H9 (cell line): ENCODE measurements around the gene SF3B5. TPM values are rescaled to one million over a fixed set of nuclear protein-coding genes. Genes with fewer than 3 reads are reported as not detected.

Experiments used
- DNase-seq: peaks from one replicate; pipeline ENCODE4 v3.0.0-alpha.2; 2017
- H2AFZ ChIP-seq: one replicate; pipeline ENCODE4 v1.6.1; 2013; ENCODE audit warnings: mild to moderate bottlenecking, low read length, control low read depth, moderate library complexity
- H2AK5ac ChIP-seq: 2 replicates; pipeline ENCODE4 v1.6.1; 2013; ENCODE audit warnings: low read length, control low read depth, mixed read lengths; ENCODE audit not compliant: insufficient read length
- H2BK120ac ChIP-seq: one replicate; pipeline ENCODE4 v1.6.1; 2013; ENCODE audit warnings: low read depth, mild to moderate bottlenecking, low read length, control low read depth, inconsistent platforms; ENCODE audit not compliant: poor library complexity, severe bottlenecking
- H2BK12ac ChIP-seq: 2 replicates; pipeline ENCODE4 v1.6.1; 2013; ENCODE audit warnings: low read length, control low read depth, mixed read lengths, low read depth; ENCODE audit not compliant: insufficient read length
- H2BK15ac ChIP-seq: 2 replicates; pipeline ENCODE4 v1.6.1; 2013; ENCODE audit warnings: low read depth, low read length, control low read depth
- H2BK20ac ChIP-seq: one replicate; pipeline ENCODE4 v1.6.1; 2013; ENCODE audit warnings: low read depth, mild to moderate bottlenecking, low read length, control low read depth, inconsistent platforms; ENCODE audit not compliant: poor library complexity, severe bottlenecking
- H2BK5ac ChIP-seq: 2 replicates; pipeline ENCODE4 v1.6.1; 2013; ENCODE audit warnings: low read length, control low read depth, mixed read lengths; ENCODE audit not compliant: insufficient read length
- H3K14ac ChIP-seq: 2 replicates; pipeline ENCODE4 v1.6.1; 2013; ENCODE audit warnings: low read length, control low read depth; ENCODE audit not compliant: insufficient read depth
- H3K18ac ChIP-seq: 2 replicates; pipeline ENCODE4 v1.6.1; 2013; ENCODE audit warnings: low read depth, mild to moderate bottlenecking, mixed read lengths, low read length, control low read depth; ENCODE audit not compliant: insufficient read length
- H3K23ac ChIP-seq: 2 replicates; pipeline ENCODE4 v1.6.1; 2013; ENCODE audit warnings: low read length, control low read depth, mixed read lengths, low read depth; ENCODE audit not compliant: insufficient read length
- H3K23me2 ChIP-seq: 2 replicates; pipeline ENCODE4 v1.6.1; 2013; ENCODE audit warnings: low read depth, mild to moderate bottlenecking, mixed read lengths, low read length, control low read depth; ENCODE audit not compliant: insufficient read length, poor library complexity, severe bottlenecking
- H3K27ac ChIP-seq: 2 replicates; pipeline ENCODE4 v1.5.1; 2013; ENCODE audit warnings: low read length, control low read depth, mixed read lengths, low read depth; ENCODE audit not compliant: insufficient read length
- H3K27me3 ChIP-seq: 2 replicates; pipeline ENCODE4 v1.6.1; 2013; ENCODE audit warnings: low read length, control low read depth, inconsistent platforms; ENCODE audit not compliant: insufficient read depth
- H3K4ac ChIP-seq: 2 replicates; pipeline ENCODE4 v1.6.1; 2013; ENCODE audit warnings: low read depth, mild to moderate bottlenecking, control low read depth, inconsistent platforms, low read length, moderate library complexity
- H3K4me1 ChIP-seq: 2 replicates; pipeline ENCODE4 v1.6.1; 2013; ENCODE audit warnings: low read length, control low read depth, inconsistent platforms; ENCODE audit not compliant: insufficient read depth
- H3K4me2 ChIP-seq: 2 replicates; pipeline ENCODE4 v1.6.1; 2013; ENCODE audit warnings: low read length, control low read depth, mixed read lengths; ENCODE audit not compliant: insufficient read length, insufficient read depth
- H3K56ac ChIP-seq: 2 replicates; pipeline ENCODE4 v1.6.1; 2013; ENCODE audit warnings: low read depth, mild to moderate bottlenecking, mixed read lengths, low read length, control low read depth; ENCODE audit not compliant: insufficient read length
- H3K79me1 ChIP-seq: 2 replicates; pipeline ENCODE4 v1.6.1; 2013; ENCODE audit warnings: low read depth, mild to moderate bottlenecking, moderate library complexity, low read length, control low read depth, inconsistent platforms; ENCODE audit not compliant: insufficient read depth, poor library complexity, severe bottlenecking
- H3K79me2 ChIP-seq: 2 replicates; pipeline ENCODE4 v1.6.1; 2013; ENCODE audit warnings: low read length, control low read depth, inconsistent platforms; ENCODE audit not compliant: insufficient read depth
- H3K9ac ChIP-seq: 2 replicates; pipeline ENCODE4 v1.6.1; 2013; ENCODE audit warnings: low read length, control low read depth, mixed read lengths; ENCODE audit not compliant: insufficient read length; ENCODE audit errors: extremely low read depth
- H3K9me3 ChIP-seq: one replicate; pipeline ENCODE4 v1.6.1; 2013; ENCODE audit warnings: low read depth, low read length, inconsistent platforms; ENCODE audit not compliant: control insufficient read depth
- H3T11ph ChIP-seq: one replicate; pipeline ENCODE4 v1.6.1; 2013; ENCODE audit warnings: mild to moderate bottlenecking, low read length, control low read depth, inconsistent platforms
- H4K20me1 ChIP-seq: one replicate; pipeline ENCODE4 v1.6.1; 2013; ENCODE audit not compliant: control insufficient read depth, insufficient read length, insufficient read depth
- H4K5ac ChIP-seq: 2 replicates; pipeline ENCODE4 v1.6.1; 2013; ENCODE audit warnings: low read depth, mild to moderate bottlenecking, mixed read lengths, low read length, control low read depth; ENCODE audit not compliant: insufficient read length
- H4K8ac ChIP-seq: replicated peaks from 2 replicates; pipeline ENCODE4 v1.6.1; 2013; ENCODE audit warnings: low read length, control low read depth, mixed read lengths, low read depth; ENCODE audit not compliant: insufficient read length
- H4K91ac ChIP-seq: 2 replicates; pipeline ENCODE4 v1.6.1; 2013; ENCODE audit warnings: low read depth, mild to moderate bottlenecking, moderate library complexity, mixed read lengths, low read length, control low read depth; ENCODE audit not compliant: insufficient read length
- H3K27ac Mint-ChIP-seq, 3 experiments: 2 replicates in 2 of 3; 3 replicates in 1 of 3; pipeline ENCODE4 v1.8.0; 2020 to 2021; ENCODE audit warnings: mixed read lengths in 3 of 3, mild to moderate bottlenecking in 1 of 3, moderate library complexity in 1 of 3
- H3K27me3 Mint-ChIP-seq: 2 replicates; pipeline ENCODE4 v1.8.0; 2021; ENCODE audit warnings: low read depth, mild to moderate bottlenecking, moderate library complexity, mixed read lengths
- H3K36me3 Mint-ChIP-seq, 3 experiments: 2 replicates in 2 of 3; 3 replicates in 1 of 3; pipeline ENCODE4 v1.8.0; 2020 to 2021; ENCODE audit warnings: low read depth in 3 of 3, mixed read lengths in 3 of 3; ENCODE audit not compliant: insufficient read depth in 1 of 3
- H3K4me1 Mint-ChIP-seq, 2 experiments: 2 replicates each; pipeline ENCODE4 v1.8.0; 2020; ENCODE audit warnings: mixed read lengths in 2 of 2
- H3K4me3 Mint-ChIP-seq, 2 experiments: 2 replicates in 1 of 2; 3 replicates in 1 of 2; pipeline ENCODE4 v1.8.0; 2020 to 2021; ENCODE audit warnings: mild to moderate bottlenecking in 2 of 2, mixed read lengths in 2 of 2, moderate library complexity in 1 of 2
- H3K9me3 Mint-ChIP-seq, 2 experiments: 2 replicates in 1 of 2; 3 replicates in 1 of 2; pipeline ENCODE4 v1.8.0; 2020; ENCODE audit warnings: mild to moderate bottlenecking in 2 of 2, mixed read lengths in 2 of 2, moderate library complexity in 1 of 2
- CTCF ChIP-seq: fragments of 200-600 bp; sonication (generic); conservative IDR thresholded peaks from 3 replicates; pipeline ENCODE4 v1.8.0; 2021; ENCODE audit warnings: antibody characterized with exemption, mild to moderate bottlenecking
- WGBS: extraction: QIAGEN DNeasy Blood & Tissue Kit; methylation state at CpG from one replicate; pipeline ENCODE4 v1.1.7; 2013; ENCODE audit warnings: missing lambda C conversion rate, low lambda C conversion rate, mixed read lengths; ENCODE audit not compliant: insufficient read length; ENCODE audit errors: extremely low coverage; 5-methylcytosine and 5-hydroxymethylcytosine counted together
- total RNA-seq: library from RNA; stranded (reverse); gene quantifications from 2 replicates; pipeline ENCODE4 v1.2.1, GENCODE V29; 2021

The SF3B5 gene
- total RNA-seq, 1 experiment from 2014 or later, result 145 TPM

DNA sequence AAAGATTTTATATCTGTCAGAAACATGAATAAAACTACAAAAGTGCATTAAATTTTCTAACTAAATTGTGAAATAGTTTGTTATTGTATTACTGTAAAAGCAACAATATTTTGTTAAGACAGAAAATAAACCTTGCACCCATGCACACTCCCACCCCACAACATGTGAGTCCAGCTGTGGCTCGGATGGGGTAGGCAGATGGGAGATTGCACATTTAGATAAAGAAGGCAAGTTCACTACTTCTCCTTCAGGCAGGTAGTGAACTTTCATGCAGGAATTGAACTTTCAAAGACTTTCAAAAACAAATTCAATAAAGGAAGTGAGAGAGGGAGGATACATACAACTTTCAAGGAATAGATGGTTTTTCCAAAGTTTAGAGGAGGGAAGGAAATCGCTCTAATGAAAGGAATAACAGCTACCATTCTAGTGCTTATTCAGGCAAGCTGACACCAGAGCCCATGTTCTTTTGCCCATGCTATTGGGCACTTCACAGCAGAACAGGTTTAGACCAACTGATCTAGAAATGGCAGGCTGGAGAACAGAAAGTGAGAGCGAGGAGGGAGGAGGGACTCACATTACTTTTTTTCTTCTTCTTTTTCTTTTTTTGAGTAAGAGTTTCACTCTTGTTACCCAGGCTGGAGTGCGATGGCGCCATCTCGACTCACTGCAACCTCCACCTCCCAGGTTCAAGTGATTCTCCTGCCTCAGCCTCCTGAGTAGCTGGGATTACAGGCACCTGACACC is 28.5 kb downstream of the SF3B5 start:
- Histone ChIP-seq H3K14ac (no peak overlapping the region), H4K20me1 (no peaks in the 10 kb centered on the region), H3K18ac (no peak overlapping the region), H2AFZ (no peak overlapping the region), H3K79me1 (no peaks in the 10 kb centered on the region), H2BK12ac (no peak overlapping the region), H2BK20ac (no peak overlapping the region), H3K4me1 (peaks cover 2% of the 10 kb centered on the region; the same call in 1 of the 2 replicates), H3K79me2 (no peaks in the 10 kb centered on the region), H4K91ac (no peak overlapping the region), H3K23ac (no peak overlapping the region), H2BK5ac (no peak overlapping the region), H2BK15ac (no peak overlapping the region), H3K23me2 (peaks cover 14% of the 10 kb centered on the region), H3K56ac (no peak overlapping the region), H3K9me3 (no peaks in the 10 kb centered on the region), H3K4me2 (no peak overlapping the region), H3K27ac (no peak overlapping the region), H3T11ph (no peak overlapping the region), H3K4ac (no peak overlapping the region), H2BK120ac (no peak overlapping the region), H2AK5ac (no peak overlapping the region), H3K9ac (no peak overlapping the region), H4K8ac (no peak overlapping the region), H4K5ac (no peak overlapping the region), H3K27me3 (peaks cover 31% of the 10 kb centered on the region)
- Mint-ChIP-seq H3K27ac (no peak overlapping the region), H3K4me1 (peaks cover 20 to 24% of the 10 kb centered on the region in 2 experiments), H3K27me3 (peaks cover 84% of the 10 kb centered on the region), H3K4me3 (no peak overlapping the region), H3K36me3 (no peaks in the 10 kb centered on the region; a peak in 1 of 7 replicates), H3K9me3 (no peaks in the 10 kb centered on the region)
- TF ChIP-seq CTCF, result no peak
- no CpG with 5 or more reads among the region's 6 CpGs for WGBS
- no peak for DNase-seq
